ENCODE measurements around the gene G2E3.
"Not testable (repeated sequence)": the region's sequence is repeated elsewhere in the genome, so short reads cannot be mapped to it uniquely, and the experiment has no call there.

G2E3 gene

DNA sequence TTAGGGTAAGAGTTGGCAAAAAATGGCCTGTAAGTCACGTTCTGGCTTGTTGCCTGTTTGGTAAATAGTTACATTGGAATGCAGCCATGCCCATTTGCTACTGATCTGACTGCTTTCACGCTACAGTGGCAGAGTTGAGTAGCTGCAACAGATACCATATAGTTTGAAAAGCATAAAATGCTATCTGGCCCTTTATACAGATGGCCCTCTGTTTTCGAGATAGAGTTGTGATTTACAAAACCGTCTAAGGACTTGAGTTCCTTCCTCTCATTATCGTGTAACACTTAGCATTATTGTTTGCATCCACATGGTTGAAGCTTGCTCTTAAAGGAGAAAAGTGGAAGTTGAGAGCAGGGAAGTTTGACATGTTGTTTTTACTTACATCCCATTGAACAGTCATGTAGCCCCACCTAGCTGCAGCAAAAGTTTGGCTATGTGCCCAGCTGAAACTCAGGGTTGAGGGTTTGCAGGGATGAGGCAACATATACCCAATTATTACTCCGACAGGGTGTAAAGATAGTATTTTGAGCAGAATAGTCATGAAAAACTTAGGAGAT is 51.9 kb downstream of the G2E3 start:
- TF ChIP-seq POLR2A (IDR thresholded peaks at IDR 0.05; ENCODE audit: low read depth, low read length) (no peak), PAX5 (IDR thresholded peaks at IDR 0.05; ENCODE audit: insufficient read depth, low read length, severe bottlenecking) (no peak), TAF1 (IDR thresholded peaks at IDR 0.05; ENCODE audit: low read depth, low read length) (no peak), POU2F2 (IDR thresholded peaks at IDR 0.05; ENCODE audit: low read depth, low read length) (no peak)
- FAIRE-seq (no peak), DNase-seq (ENCODE audit: insufficient read length, low spot score) (no peak)

DNA sequence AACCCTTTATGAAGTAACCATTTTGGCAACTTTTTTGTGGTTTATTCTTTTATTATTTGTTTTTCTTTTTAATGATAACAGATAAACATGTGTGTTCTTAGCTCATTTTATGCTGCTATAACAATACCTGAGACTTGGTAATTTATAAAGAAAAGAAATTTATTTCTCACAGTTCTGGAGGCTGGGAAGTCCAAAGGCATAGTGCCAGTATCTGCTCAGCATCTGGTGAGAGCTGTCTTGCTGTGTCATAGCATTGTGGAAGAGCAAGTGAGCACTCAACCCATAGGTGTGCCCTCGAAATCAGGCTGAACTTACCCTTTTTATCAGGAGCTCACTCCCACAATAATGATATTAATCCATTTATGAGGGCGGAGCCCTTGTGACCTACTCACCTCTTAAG is 55.2 kb downstream of the G2E3 start:
- TF ChIP-seq POLR2A (IDR thresholded peaks at IDR 0.05; ENCODE audit: low read depth, low read length) (no peak), TAF1 (IDR thresholded peaks at IDR 0.05; ENCODE audit: low read depth, low read length) (no peak), SPI1 (IDR thresholded peaks at IDR 0.05; ENCODE audit: low read depth, low read length) (no peak), PAX5 (IDR thresholded peaks at IDR 0.05; ENCODE audit: insufficient read depth, low read length, severe bottlenecking) (no peak), POLR2AphosphoS5 (IDR thresholded peaks at IDR 0.05; ENCODE audit: low read depth, low read length) (no peak), POU2F2 (IDR thresholded peaks at IDR 0.05; ENCODE audit: low read depth, low read length) (no peak)
- DNase-seq (ENCODE audit: insufficient read length, low spot score): no peak
- FAIRE-seq: no peak

DNA sequence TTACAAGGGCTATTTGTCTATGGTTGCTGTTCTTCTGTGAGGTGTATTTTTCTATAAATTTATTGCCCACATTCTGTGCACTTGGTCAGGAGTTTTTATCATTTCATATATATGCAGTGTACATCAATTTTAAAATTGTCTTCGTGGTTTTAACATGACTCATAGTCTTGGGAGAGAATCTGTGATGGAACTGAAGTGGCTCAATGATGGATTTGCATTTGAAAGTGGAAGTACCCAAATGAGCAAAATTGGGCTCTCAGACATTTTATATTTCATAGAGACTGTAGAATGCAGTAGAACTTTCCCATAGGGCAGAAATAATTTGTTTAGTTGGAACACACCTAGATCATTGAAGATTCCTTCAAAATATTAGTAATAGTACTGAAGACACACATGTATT is 61.2 kb downstream of the G2E3 start:
- no peak for DNase-seq (ENCODE audit: insufficient read length, low spot score)
- TF ChIP-seq SPI1 (IDR thresholded peaks at IDR 0.05; ENCODE audit: low read depth, low read length) (no peak), TAF1 (IDR thresholded peaks at IDR 0.05; ENCODE audit: low read depth, low read length) (no peak), POLR2A (IDR thresholded peaks at IDR 0.05; ENCODE audit: low read depth, low read length) (no peak), POU2F2 (IDR thresholded peaks at IDR 0.05; ENCODE audit: low read depth, low read length) (no peak), PAX5 (IDR thresholded peaks at IDR 0.05; ENCODE audit: insufficient read depth, low read length, severe bottlenecking) (no peak)
- no peak for FAIRE-seq

DNA sequence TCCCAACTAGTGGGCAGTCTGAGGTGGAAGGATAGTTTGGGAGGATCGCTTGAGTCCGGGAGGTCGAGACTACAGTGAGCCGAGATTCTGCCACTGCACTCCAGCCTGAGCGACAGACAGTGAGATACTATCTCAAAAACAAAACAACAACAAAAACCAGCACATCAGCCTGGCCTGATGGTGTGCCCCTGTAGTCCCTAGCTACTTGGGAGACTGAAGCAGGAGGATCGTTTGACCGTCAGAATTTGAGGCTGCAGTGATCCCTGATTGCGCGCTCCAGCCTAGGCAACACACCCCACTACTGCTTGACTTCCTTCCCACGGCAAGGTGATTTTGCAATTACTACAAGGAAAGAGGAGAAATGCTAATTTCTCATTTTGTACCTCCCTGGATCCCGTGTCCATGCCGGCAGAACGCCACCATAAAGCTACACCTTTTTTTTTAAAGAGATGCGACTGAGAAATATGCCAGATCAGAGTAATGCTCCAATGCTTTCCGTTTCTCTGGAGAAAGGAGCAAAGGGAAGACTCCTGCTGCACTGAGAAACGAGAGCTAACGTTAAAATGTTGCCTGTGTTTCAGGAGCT is 62.5 kb downstream of the G2E3 start:
- no peak for DNase-seq (ENCODE audit: insufficient read length, low spot score)
- no peak for TF ChIP-seq POLR2AphosphoS5 (IDR thresholded peaks at IDR 0.05; ENCODE audit: low read depth, low read length)
- no peak for TF ChIP-seq TAF1 (IDR thresholded peaks at IDR 0.05; ENCODE audit: low read depth, low read length)
- TF ChIP-seq SPI1 (IDR thresholded peaks at IDR 0.05; ENCODE audit: low read depth, low read length): 0 out of 2 replicates have a peak, but pooled peaks have one; percentile 19
- no peak for TF ChIP-seq POU2F2 (IDR thresholded peaks at IDR 0.05; ENCODE audit: low read depth, low read length)
- no peak for TF ChIP-seq POLR2A (IDR thresholded peaks at IDR 0.05; ENCODE audit: low read depth, low read length)
- TF ChIP-seq PAX5 (IDR thresholded peaks at IDR 0.05; ENCODE audit: insufficient read depth, low read length, severe bottlenecking): no peak
- FAIRE-seq: peak; percentile 62

DNA sequence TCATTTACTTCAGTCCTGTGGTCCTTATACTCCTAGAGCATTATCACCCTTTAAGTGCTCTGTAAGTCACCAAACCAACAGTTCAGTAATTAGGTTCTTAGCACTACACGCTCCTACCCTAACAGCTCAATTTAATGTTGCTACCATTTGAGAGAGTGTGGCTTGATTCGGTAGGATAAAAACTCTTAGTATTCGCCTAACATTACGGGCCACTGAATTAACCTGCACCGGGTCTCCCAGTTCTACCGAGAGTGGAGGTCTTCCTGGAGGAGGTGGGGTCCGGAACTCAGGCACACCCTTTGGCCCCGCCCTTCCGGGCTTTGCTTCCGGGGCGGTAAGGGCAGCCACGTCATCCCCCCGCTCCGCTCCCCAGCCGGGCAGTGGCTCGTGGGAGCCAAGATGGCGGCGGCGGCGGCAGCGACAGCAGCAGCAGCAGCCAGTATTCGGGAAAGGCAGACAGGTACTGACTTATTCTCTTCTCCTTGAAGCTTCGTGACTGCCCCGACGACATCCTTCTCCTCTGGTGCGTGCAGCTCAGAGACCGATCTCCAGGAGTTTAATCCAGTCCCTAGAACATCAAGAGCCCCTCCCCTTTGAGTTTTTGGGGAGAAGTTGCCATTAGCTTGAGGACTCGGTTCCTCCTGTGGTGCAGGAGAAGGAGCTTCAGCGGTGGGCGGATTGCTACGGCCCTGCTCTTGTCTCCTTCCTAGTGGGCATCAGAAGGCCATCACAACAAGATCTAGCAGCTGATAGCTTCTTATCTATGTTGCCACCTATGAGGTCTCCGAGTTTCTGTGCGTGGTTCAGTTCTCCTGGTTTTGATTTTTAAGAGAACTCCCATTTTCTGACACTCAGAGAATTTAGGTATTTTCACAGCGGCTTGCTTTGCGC is 63.2 kb downstream of the G2E3 start, which contains the start of gene SCFD1:
TSS of gene SCFD1 (plus strand) at position 380 of the 891 bp plus-strand sequence. CDS start at position 400, 20 bp downstream.
- peak; percentile 97 for TF ChIP-seq TAF1 (IDR thresholded peaks at IDR 0.05; ENCODE audit: low read depth, low read length)
- TF ChIP-seq POLR2AphosphoS5 (IDR thresholded peaks at IDR 0.05; ENCODE audit: low read depth, low read length): peak; percentile 93
- TF ChIP-seq POLR2A (IDR thresholded peaks at IDR 0.05; ENCODE audit: low read depth, low read length): peak; percentile 93
- TF ChIP-seq PAX5 (IDR thresholded peaks at IDR 0.05; ENCODE audit: insufficient read depth, low read length, severe bottlenecking): no peak
- TF ChIP-seq POU2F2 (IDR thresholded peaks at IDR 0.05; ENCODE audit: low read depth, low read length): peak; percentile 77
- TF ChIP-seq SPI1 (IDR thresholded peaks at IDR 0.05; ENCODE audit: low read depth, low read length): no peak
- FAIRE-seq (peak; percentile 97), DNase-seq (ENCODE audit: insufficient read length, low spot score) (peak; percentile 63)

DNA sequence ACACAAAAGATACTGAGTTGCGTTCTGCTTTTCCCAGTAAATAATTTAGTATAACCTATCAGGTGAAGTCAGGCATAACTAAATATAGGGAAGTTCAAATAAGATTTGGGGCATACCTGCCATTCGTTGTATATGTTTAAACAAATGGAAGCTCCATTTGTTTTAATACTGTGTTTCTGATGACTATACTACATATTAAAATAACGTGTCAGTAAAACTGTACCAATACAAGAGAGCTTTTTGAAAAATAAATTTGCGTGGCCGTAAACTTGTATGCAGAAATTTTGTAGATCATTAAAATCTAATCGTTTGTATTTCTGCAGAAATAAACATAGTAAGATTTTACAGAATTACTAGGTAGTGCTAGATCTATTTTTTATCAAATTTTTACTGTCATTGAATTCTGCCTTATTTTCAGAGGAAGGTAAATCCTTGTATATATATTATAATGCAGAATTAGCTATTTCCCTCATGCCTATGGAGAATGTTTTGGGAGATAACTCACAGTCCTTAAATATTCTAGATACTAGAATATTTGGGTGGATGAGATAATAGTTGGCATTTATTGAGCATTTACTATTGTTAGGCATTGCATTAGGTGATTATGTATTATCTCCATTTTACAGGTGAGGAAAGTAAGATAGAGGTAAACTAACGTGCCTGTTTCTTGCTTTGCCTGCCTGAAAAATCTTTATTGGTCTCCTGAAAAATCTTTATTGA is 64.6 kb downstream of the G2E3 start:
- FAIRE-seq: no peak
- no peak for DNase-seq (ENCODE audit: insufficient read length, low spot score)
- TF ChIP-seq PAX5 (IDR thresholded peaks at IDR 0.05; ENCODE audit: insufficient read depth, low read length, severe bottlenecking) (no peak), TAF1 (IDR thresholded peaks at IDR 0.05; ENCODE audit: low read depth, low read length) (no peak), POLR2A (IDR thresholded peaks at IDR 0.05; ENCODE audit: low read depth, low read length) (no peak), POU2F2 (IDR thresholded peaks at IDR 0.05; ENCODE audit: low read depth, low read length) (no peak), SPI1 (IDR thresholded peaks at IDR 0.05; ENCODE audit: low read depth, low read length) (no peak), POLR2AphosphoS5 (IDR thresholded peaks at IDR 0.05; ENCODE audit: low read depth, low read length) (no peak)

DNA sequence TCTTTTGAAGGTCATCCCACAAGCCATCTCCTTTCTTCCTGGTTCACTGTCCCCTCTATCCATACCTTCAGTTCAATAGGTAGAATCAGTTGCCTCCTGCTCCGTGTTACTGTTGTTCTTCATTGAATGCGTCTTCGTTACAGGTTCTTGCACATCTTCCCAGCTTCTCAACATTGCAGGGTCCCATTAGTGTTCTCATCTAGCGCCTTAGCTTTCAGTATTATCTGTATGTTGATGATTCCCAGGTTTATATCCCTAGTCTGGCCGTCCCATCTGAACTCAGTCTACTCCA is 65.1 kb downstream of the G2E3 start:
- FAIRE-seq: no peak
- no peak for DNase-seq (ENCODE audit: insufficient read length, low spot score)

DNA sequence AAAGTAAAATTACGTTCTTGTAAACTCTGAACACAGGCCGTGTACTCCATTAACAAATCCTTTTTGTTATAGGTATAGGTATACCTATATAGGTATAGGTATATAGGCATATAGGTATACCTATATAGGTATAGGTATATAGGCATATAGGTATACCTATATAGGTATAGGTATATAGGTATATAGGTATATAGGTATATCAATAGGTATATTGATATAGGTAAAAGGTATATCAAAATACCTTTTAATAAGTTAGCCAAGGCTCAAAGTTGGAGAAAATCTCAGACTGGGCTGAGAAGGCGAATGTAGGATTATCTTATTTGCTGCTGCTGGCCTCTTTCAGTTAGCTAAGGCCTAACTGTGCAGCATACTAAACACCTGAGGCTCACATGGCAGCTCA is 66.6 kb downstream of the G2E3 start:
- no peak for DNase-seq (ENCODE audit: insufficient read length, low spot score)
- no peak for FAIRE-seq
- no peak for TF ChIP-seq SPI1 (IDR thresholded peaks at IDR 0.05; ENCODE audit: low read depth, low read length)
- TF ChIP-seq POU2F2 (IDR thresholded peaks at IDR 0.05; ENCODE audit: low read depth, low read length): no peak
- TF ChIP-seq TAF1 (IDR thresholded peaks at IDR 0.05; ENCODE audit: low read depth, low read length): no peak
- TF ChIP-seq POLR2AphosphoS5 (IDR thresholded peaks at IDR 0.05; ENCODE audit: low read depth, low read length): no peak
- no peak for TF ChIP-seq POLR2A (IDR thresholded peaks at IDR 0.05; ENCODE audit: low read depth, low read length)
- no peak for TF ChIP-seq PAX5 (IDR thresholded peaks at IDR 0.05; ENCODE audit: insufficient read depth, low read length, severe bottlenecking)

More for the DNA sequence above, 65.1 kb downstream of the G2E3 start:
- TF ChIP-seq SPI1 (IDR thresholded peaks at IDR 0.05; ENCODE audit: low read depth, low read length) (no peak), POU2F2 (IDR thresholded peaks at IDR 0.05; ENCODE audit: low read depth, low read length) (no peak), POLR2AphosphoS5 (IDR thresholded peaks at IDR 0.05; ENCODE audit: low read depth, low read length) (no peak), TAF1 (IDR thresholded peaks at IDR 0.05; ENCODE audit: low read depth, low read length) (no peak), POLR2A (IDR thresholded peaks at IDR 0.05; ENCODE audit: low read depth, low read length) (no peak), PAX5 (IDR thresholded peaks at IDR 0.05; ENCODE audit: insufficient read depth, low read length, severe bottlenecking) (no peak)

DNA sequence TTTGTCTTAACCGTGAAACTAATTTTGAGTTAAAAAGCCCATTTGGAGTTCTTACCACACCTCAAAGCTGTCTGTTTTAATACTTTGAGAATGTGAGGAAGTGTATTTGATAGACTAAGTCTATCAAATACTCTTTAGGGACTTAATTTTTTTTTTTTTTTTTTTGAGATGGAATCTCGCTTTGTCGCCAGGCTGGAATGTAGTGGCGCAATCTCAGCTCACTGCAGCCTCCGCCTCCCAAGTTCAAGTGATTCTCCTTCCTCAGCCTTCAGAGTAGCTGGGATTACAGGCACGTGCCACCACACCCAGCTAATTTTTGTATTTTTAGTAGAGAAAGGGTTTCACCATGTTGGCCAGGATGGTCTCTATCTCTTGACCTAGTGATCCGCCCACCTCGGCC is 70.5 kb downstream of the G2E3 start:
- not testable (repeated sequence) for DNase-seq (ENCODE audit: insufficient read length, low spot score); FAIRE-seq
